GM10248 (cell line): ENCODE measurements around the gene UBAP2L.

Experiments used
- CTCF ChIA-PET: fragments of 300-600 bp; sonication (Branson Sonifier 250); formaldehyde crosslinking; extraction: SDS; loops from one replicate; lab custom pipeline; 2021; ENCODE audit warnings: antibody characterized with exemption; lab: Yijun Ruan, JAX
- POLR2A ChIA-PET: fragments of 350-650 bp; sonication (Branson Sonifier 250); formaldehyde crosslinking; extraction: SDS; loops from one replicate; lab custom pipeline; 2020; ENCODE audit warnings: antibody characterized with exemption; lab: Yijun Ruan, JAX
- DNase-seq: peaks from one replicate; pipeline ENCODE4 v3.0.0; 2012; ENCODE audit errors: extremely low spot score
- TF ChIP-seq, protein P1 (sequence below): IDR thresholded peaks from 2 replicates; pipeline ENCODE4 v1.5.1; 2012; ENCODE audit warnings: mild to moderate bottlenecking, low read depth; ENCODE audit errors: extremely low read depth, missing control alignments, control extremely low read depth

UBAP2L gene, protein sequence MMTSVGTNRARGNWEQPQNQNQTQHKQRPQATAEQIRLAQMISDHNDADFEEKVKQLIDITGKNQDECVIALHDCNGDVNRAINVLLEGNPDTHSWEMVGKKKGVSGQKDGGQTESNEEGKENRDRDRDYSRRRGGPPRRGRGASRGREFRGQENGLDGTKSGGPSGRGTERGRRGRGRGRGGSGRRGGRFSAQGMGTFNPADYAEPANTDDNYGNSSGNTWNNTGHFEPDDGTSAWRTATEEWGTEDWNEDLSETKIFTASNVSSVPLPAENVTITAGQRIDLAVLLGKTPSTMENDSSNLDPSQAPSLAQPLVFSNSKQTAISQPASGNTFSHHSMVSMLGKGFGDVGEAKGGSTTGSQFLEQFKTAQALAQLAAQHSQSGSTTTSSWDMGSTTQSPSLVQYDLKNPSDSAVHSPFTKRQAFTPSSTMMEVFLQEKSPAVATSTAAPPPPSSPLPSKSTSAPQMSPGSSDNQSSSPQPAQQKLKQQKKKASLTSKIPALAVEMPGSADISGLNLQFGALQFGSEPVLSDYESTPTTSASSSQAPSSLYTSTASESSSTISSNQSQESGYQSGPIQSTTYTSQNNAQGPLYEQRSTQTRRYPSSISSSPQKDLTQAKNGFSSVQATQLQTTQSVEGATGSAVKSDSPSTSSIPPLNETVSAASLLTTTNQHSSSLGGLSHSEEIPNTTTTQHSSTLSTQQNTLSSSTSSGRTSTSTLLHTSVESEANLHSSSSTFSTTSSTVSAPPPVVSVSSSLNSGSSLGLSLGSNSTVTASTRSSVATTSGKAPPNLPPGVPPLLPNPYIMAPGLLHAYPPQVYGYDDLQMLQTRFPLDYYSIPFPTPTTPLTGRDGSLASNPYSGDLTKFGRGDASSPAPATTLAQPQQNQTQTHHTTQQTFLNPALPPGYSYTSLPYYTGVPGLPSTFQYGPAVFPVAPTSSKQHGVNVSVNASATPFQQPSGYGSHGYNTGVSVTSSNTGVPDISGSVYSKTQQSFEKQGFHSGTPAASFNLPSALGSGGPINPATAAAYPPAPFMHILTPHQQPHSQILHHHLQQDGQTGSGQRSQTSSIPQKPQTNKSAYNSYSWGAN

DNA sequence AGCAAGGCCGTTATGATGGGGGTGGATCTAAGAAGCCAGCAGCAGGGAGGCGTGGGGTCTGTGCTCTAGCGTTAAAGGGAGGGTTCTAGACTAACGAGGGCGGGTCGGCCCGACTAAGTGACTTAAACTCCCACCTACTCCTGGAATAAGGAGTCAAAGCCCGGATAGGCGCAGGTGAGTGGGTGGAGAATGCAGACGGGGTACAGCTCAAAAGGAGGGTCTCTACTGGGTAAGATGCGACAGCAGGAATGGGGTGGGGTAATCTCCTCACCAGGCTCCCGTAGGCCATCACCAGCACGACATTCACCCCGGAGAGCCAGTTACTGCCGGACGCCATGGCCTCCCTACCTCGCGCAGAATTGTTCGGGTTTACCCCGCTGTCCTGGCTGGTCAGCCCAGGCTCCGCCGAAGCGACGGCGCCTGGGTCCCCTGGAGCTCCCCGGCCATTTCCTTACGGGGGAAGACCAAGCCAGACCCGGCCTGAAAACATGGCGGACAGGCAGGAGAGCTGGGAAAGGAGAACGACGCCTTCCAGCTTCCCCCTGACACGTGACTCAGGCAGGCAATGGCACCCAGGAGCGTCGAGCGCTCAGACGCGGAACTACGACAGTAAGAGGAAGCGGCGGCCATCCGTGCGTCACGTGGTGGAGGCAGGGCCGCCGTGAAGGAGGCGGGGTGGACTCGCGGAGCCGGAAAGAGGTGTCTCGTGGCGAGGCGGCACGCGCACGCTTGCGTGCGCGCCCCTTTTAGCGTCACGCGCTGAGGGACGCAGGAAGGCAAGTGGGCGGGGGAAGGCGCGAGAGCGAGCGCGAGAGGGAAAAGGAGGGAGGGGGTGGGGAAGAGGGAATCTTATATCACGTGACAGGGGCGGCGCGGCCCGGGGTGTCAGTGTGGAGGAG, at the start of gene UBAP2L:
TSS of gene UBAP2L (plus strand) at position 885 of the 899 bp plus-strand sequence. CDS start 4,169 bp downstream, outside the sequence.
- ChIA-PET CTCF (interaction anchor here (1.1 to 2.3 kb wide), 4 partner anchors 20 to 108 kb away, joined by 3 to 8 read pairs (median 4); no protein-coding TSS in a partner anchor), POLR2A (interaction anchor here (0.5 to 1.3 kb wide), 5 partner anchors 9 to 141 kb away, joined by 3 to 7 read pairs (median 4); no protein-coding TSS in a partner anchor)
- TF ChIP-seq, protein P1, sequence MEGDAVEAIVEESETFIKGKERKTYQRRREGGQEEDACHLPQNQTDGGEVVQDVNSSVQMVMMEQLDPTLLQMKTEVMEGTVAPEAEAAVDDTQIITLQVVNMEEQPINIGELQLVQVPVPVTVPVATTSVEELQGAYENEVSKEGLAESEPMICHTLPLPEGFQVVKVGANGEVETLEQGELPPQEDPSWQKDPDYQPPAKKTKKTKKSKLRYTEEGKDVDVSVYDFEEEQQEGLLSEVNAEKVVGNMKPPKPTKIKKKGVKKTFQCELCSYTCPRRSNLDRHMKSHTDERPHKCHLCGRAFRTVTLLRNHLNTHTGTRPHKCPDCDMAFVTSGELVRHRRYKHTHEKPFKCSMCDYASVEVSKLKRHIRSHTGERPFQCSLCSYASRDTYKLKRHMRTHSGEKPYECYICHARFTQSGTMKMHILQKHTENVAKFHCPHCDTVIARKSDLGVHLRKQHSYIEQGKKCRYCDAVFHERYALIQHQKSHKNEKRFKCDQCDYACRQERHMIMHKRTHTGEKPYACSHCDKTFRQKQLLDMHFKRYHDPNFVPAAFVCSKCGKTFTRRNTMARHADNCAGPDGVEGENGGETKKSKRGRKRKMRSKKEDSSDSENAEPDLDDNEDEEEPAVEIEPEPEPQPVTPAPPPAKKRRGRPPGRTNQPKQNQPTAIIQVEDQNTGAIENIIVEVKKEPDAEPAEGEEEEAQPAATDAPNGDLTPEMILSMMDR = no peak
- peak; percentile 96 for DNase-seq

DNA sequence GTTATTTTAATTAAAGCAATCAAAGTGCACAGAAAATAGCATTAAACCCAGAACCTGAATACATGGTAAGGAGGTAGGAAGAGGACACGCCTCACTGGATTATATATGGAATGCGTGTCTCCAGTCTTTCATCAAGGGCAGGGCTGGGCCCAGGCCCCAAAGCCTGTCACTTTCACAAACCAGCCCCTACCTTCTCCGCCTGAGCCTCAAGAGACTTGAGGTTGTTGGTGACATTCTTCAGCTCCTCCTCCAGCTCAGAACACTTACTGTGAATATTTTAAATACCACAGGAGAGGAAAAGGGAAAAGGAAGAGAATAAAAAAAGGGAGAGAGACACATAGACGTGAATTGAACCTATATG, 49.6 kb upstream of the UBAP2L start:
- TF ChIP-seq, protein P1 = no peak
- POLR2A ChIA-PET = interaction anchor here (1.6 kb wide), 1 partner anchor 10 kb away, joined by 3 read pairs; no protein-coding TSS in a partner anchor

DNA sequence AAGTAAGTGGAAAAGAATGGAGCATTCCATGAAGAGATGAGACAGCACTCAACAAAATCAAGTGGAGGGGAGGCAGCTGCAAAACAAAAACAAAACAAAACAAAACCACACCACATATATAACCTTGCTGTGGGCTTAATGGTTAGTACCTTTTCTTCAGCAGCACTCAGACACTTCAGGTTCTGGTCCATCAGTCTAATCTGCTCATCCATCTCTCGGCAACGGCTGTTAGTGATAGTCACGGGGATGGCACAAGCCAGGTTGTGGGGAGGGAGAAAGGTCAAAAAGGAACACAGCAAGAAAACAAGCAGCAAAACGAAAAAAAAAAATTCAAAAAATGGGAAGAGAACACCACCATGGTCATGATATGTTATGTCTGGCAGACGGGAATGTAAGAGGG, 48.9 kb upstream of the UBAP2L start:
- no peak for DNase-seq
- TF ChIP-seq, protein P1 = no peak
- CTCF ChIA-PET = interaction anchor here (1.4 kb wide), 1 partner anchor 10 kb away, joined by 8 read pairs; no protein-coding TSS in a partner anchor
- POLR2A ChIA-PET = interaction anchor here (1.6 kb wide), 1 partner anchor 9 kb away, joined by 3 read pairs; no protein-coding TSS in a partner anchor

More for the DNA sequence above, 49.6 kb upstream of the UBAP2L start:
- CTCF ChIA-PET = interaction anchor here (1.4 kb wide), 1 partner anchor 9 kb away, joined by 8 read pairs; no protein-coding TSS in a partner anchor
- DNase-seq = no peak

DNA sequence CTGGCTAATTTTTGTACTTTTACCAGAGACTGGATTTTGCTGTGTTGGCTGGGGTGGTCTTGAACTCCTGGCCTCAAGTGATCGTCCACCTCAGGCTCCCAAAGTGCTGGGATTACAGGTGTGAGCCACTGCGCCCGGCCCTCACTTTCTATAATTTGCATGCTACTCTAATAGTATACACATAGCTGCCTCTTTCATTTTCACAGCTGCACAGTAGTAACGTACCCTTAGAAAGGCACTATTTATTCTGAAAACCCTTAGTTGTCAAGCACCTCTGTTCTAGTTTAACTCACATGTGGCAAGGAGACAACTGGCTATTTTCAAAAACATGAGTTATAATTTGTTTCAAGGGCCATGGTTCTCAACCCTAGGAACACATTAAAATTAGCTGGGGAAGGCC, 46.1 kb upstream of the UBAP2L start:
- DNase-seq = no peak
- ChIA-PET POLR2A (no interaction called here), CTCF (interaction anchor here (1.4 to 3.4 kb wide), 3 partner anchors 13 to 17 kb away, joined by 3 to 9 read pairs (median 6); no protein-coding TSS in a partner anchor)
- TF ChIP-seq, protein P1 = no peak

DNA sequence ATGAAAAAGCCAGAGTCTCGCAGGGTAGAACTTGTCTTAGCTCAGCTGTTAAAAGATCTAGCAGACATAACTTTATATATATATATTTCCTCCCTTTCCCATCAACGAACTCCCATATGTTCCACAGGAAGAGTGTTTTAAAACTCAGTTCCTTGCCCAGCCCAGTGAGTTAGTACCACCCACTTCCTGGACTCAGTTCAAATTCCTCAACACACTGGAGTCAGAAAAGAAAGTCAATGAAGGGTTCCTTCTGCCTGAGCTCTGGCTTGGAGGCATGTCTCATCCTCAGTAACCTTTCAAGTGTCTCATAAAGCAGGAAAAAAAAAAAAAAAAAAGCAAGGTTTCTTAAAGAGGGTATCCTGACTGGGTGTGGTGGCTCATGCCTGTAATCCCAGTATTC, 44.4 kb upstream of the UBAP2L start:
- no peak for DNase-seq
- ChIA-PET POLR2A (interaction anchor here (0.7 kb wide), 1 partner anchor 20 kb away, joined by 3 read pairs; no protein-coding TSS in a partner anchor), CTCF (interaction anchor here (1.6 to 3.4 kb wide), 4 partner anchors 8 to 23 kb away, joined by 3 to 9 read pairs (median 7); no protein-coding TSS in a partner anchor)
- TF ChIP-seq, protein P1 = no peak
